ENCODE results near the gene BICC1. TPM values are rescaled to one million over a fixed set of nuclear protein-coding genes. Genes with fewer than 3 reads are reported as not detected.
A peak's percentile ranks its signal among the peaks of the same experiment; 100 is the strongest.

Gene BICC1
- polyA plus RNA-seq, 3 donors = 0.02 to 0.24 (median 0.14) TPM

DNA sequence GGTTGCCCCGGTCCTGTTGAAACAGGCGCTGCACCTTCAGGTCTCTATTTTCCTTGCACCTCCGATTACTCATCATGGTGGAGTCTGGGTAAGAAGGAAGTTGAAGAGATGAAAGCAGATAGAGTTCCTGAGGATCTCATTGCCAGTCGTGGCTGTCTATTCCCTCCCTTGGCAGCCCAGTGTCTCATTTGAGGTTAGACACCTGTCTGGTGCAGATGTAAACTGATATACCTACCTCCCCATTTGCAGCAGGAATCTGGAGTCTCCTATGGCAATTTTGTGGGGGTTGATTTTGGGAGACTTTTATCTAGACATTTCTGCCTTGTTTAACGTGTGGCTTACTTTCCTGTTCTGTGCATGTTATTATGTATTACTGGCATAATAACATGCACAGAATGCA, 212.1 kb downstream of the BICC1 start:
- no peak overlapping the region for H3K4me3 ChIP-seq (replicated peaks in 1 of 3; ENCODE audit: low read depth in 2 of 3, low read length in 3 of 3)
- Mint-ChIP-seq H3K4me3 (no peak overlapping the region), H3K27ac (peak overlapping the region in 2 of 7 donors; percentile 5 to 40), H3K27me3 (ENCODE audit: low read depth in 3 of 3) (peaks cover 0 to 3% (median 0%) of the 10 kb centered on the region in 3 donors), H3K9me3 (peaks cover 0 to 8% (median 6%) of the 10 kb centered on the region in 7 donors), H3K4me1 (peaks cover 25% of the 10 kb centered on the region), H3K36me3 (no peaks in the 10 kb centered on the region)
- H4K20me1 ChIP-seq (ENCODE audit: insufficient read depth, low read length) = no peaks in the 10 kb centered on the region
- H3K4me2 ChIP-seq (replicated peaks; ENCODE audit: extremely low read depth, low read length, poor library complexity, severe bottlenecking) = no peak overlapping the region
- no peak overlapping the region for H3K27ac ChIP-seq (ENCODE audit: low read depth in 1 of 2, low read length in 2 of 2)
- H3K9me3 ChIP-seq (replicated peaks in 1 of 2; ENCODE audit: control insufficient read depth in 1 of 2, insufficient read depth in 1 of 2, low read length in 2 of 2) = peaks cover 0 to under 1% of the 10 kb centered on the region in 2 donors
- H3K79me2 ChIP-seq (ENCODE audit: insufficient read depth, low read length) = no peaks in the 10 kb centered on the region
- WGBS (ENCODE audit: insufficient coverage) = 100% methylated on average over 1 of the region's 5 CpGs
- no peak overlapping the region for H3K9ac ChIP-seq (ENCODE audit: insufficient read depth, low read length, poor library complexity, severe bottlenecking)
- no peaks in the 10 kb centered on the region for H3K36me3 ChIP-seq (replicated peaks in 1 of 2; ENCODE audit: control insufficient read depth in 1 of 2, insufficient read depth in 2 of 2, low read length in 2 of 2)
- intact Hi-C loops (cut with micrococcal nuclease) = no loop called here
- TF ChIP-seq, protein P1, sequence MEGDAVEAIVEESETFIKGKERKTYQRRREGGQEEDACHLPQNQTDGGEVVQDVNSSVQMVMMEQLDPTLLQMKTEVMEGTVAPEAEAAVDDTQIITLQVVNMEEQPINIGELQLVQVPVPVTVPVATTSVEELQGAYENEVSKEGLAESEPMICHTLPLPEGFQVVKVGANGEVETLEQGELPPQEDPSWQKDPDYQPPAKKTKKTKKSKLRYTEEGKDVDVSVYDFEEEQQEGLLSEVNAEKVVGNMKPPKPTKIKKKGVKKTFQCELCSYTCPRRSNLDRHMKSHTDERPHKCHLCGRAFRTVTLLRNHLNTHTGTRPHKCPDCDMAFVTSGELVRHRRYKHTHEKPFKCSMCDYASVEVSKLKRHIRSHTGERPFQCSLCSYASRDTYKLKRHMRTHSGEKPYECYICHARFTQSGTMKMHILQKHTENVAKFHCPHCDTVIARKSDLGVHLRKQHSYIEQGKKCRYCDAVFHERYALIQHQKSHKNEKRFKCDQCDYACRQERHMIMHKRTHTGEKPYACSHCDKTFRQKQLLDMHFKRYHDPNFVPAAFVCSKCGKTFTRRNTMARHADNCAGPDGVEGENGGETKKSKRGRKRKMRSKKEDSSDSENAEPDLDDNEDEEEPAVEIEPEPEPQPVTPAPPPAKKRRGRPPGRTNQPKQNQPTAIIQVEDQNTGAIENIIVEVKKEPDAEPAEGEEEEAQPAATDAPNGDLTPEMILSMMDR (IDR thresholded peaks at IDR 0.05) = no peak
- no peak overlapping the region for H2AFZ ChIP-seq (ENCODE audit: insufficient read depth, low read depth, low read length, poor library complexity, severe bottlenecking)
- H3K4me1 ChIP-seq (ENCODE audit: control insufficient read depth in 1 of 2, insufficient read depth in 2 of 2, low read length in 2 of 2) = peaks cover 6 to 15% of the 10 kb centered on the region in 2 donors
- H3K27me3 ChIP-seq (ENCODE audit: control insufficient read depth in 2 of 2, insufficient read depth in 2 of 2, low read length in 2 of 2) = no peaks in the 10 kb centered on the region
- DNase-seq = no peak

DNA sequence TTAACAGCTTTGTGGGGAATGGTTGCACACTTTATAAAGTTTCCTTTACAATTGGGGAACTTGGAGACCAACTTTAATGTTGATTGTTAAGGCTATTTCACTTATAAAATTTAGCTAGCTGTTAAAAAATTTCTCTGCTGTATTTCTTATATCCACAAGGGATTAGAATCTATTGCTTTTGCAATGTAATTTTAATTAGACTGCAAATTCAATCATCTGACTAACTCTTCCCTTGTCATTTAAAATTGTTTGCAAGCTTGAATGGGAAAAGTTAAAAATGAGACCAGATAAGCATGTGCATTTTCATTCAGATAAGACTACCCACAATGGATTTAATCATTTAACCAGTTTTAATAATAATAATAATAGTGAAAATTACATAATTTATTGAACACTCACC, 213.2 kb downstream of the BICC1 start:
- Histone ChIP-seq H2AFZ (ENCODE audit: insufficient read depth, low read depth, low read length, poor library complexity, severe bottlenecking) (no peak overlapping the region), H4K20me1 (ENCODE audit: insufficient read depth, low read length) (no peaks in the 10 kb centered on the region), H3K27ac (ENCODE audit: low read depth in 1 of 2, low read length in 2 of 2) (no peak overlapping the region), H3K9ac (ENCODE audit: insufficient read depth, low read length, poor library complexity, severe bottlenecking) (no peak overlapping the region), H3K36me3 (replicated peaks in 1 of 2; ENCODE audit: control insufficient read depth in 1 of 2, insufficient read depth in 2 of 2, low read length in 2 of 2) (no peaks in the 10 kb centered on the region), H3K27me3 (ENCODE audit: control insufficient read depth in 2 of 2, insufficient read depth in 2 of 2, low read length in 2 of 2) (no peaks in the 10 kb centered on the region), H3K4me1 (ENCODE audit: control insufficient read depth in 1 of 2, insufficient read depth in 2 of 2, low read length in 2 of 2) (peaks cover 6 to 15% of the 10 kb centered on the region in 2 donors), H3K79me2 (ENCODE audit: insufficient read depth, low read length) (no peaks in the 10 kb centered on the region), H3K9me3 (replicated peaks in 1 of 2; ENCODE audit: control insufficient read depth in 1 of 2, insufficient read depth in 1 of 2, low read length in 2 of 2) (peaks cover 7 to 9% of the 10 kb centered on the region in 2 donors), H3K4me3 (replicated peaks in 1 of 3; ENCODE audit: low read depth in 2 of 3, low read length in 3 of 3) (no peak overlapping the region), H3K4me2 (replicated peaks; ENCODE audit: extremely low read depth, low read length, poor library complexity, severe bottlenecking) (no peak overlapping the region)
- Mint-ChIP-seq H3K9me3 (peaks cover 3 to 15% (median 8%) of the 10 kb centered on the region in 7 donors), H3K36me3 (no peaks in the 10 kb centered on the region), H3K4me3 (no peak overlapping the region), H3K4me1 (peaks cover 25% of the 10 kb centered on the region), H3K27ac (no peak overlapping the region), H3K27me3 (ENCODE audit: low read depth in 3 of 3) (peaks cover 0 to 3% (median 0%) of the 10 kb centered on the region in 3 donors)
- intact Hi-C loops (cut with micrococcal nuclease) = no loop called here
- DNase-seq = no peak
- TF ChIP-seq, protein P1 (IDR thresholded peaks at IDR 0.05) = no peak
